Measurements from ENCODE around the gene MYH8. TPM values are rescaled to one million over a fixed set of nuclear protein-coding genes. Genes with fewer than 3 reads are reported as not detected.

Gene MYH8
- not detected in 2 replicates for total RNA-seq

GRCh38 chr17:10421900-10422542, at the start of gene MYH8:
TSS of gene MYH8 (minus strand) at chr17:10421950. CDS start at chr17:10420227, 1,723 bp downstream.

GRCh38 chr17:10469459-10469858, 47.7 kb upstream of the MYH8 start, which contains the start of gene MYH4:
TSS of gene MYH4 (minus strand) at chr17:10469559. CDS start at chr17:10466745, 2,814 bp downstream.

DNA sequence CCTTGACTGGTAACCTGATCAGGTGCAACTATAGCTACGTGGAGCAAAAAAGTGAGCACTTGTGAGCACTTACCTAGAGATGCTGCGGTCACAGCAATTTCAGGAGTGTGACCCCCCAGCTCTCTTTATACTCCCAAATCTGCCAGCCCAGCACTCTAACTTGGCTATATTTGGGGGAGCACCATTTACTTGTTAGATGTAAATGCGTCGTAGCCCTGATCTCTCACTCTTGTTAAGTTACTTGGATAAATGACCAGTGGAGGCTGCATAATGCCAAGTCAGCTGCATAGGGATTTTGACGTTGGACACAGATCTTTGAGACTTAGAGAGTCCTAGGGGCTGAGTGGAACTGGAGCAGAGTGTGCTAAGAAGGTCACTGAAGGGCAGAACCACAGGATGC, 48.8 kb downstream of the MYH8 start, which contains the start of gene MYH13:
Gene MYH13, minus strand, starts transcription at position 101 of the 400 bp plus-strand sequence. CDS start 8,476 bp downstream, outside the sequence.

Other genes with a start within 250 kb of the MYH8 start
- 0.25 and 0.66 TPM in 2 replicates for gene GAS7, start 223.3 kb downstream of the MYH8 start, total RNA-seq
- not detected in 2 replicates for gene MYH13, start 48.9 kb downstream of the MYH8 start, total RNA-seq
- not detected in 2 replicates for gene MYH4, start 47.6 kb upstream of the MYH8 start, total RNA-seq
- gene MYH1, start 96.6 kb upstream of the MYH8 start, total RNA-seq = not detected in 2 replicates
- not detected in 2 replicates for gene MYH2, start 127.7 kb upstream of the MYH8 start, total RNA-seq
- 0.56 and 1.5 TPM in 2 replicates for gene MYH3, start 235.4 kb upstream of the MYH8 start, total RNA-seq